HG03439 (cell line): ENCODE data around the gene PTOV1.
A peak's percentile ranks its signal among the peaks of the same experiment; 100 is the strongest.

Experiments used
- ATAC-seq: cut with Tn5 transposase; IDR thresholded peaks from one replicate; pipeline ENCODE4 v1.9.1; 2021; ENCODE audit warnings: mild to moderate bottlenecking, moderate library complexity; ENCODE audit not compliant: unreplicated experiment

Gene PTOV1

GRCh38 chr19:49857838-49858087 is 6.8 kb downstream of the PTOV1 start:
- ATAC-seq: no peak

- no peak for ATAC-seq
Measured at GRCh38 chr19:49858088-49858985, 7.4 kb downstream of the PTOV1 start.

- ATAC-seq: no peak
Measured at GRCh38 chr19:49859682-49860335, 8.8 kb downstream of the PTOV1 start.

GRCh38 chr19:49860336-49861102 is 9.6 kb downstream of the PTOV1 start:
- no peak for ATAC-seq

GRCh38 chr19:49861107-49861506 is 10.1 kb downstream of the PTOV1 start:
- no peak for ATAC-seq

DNA sequence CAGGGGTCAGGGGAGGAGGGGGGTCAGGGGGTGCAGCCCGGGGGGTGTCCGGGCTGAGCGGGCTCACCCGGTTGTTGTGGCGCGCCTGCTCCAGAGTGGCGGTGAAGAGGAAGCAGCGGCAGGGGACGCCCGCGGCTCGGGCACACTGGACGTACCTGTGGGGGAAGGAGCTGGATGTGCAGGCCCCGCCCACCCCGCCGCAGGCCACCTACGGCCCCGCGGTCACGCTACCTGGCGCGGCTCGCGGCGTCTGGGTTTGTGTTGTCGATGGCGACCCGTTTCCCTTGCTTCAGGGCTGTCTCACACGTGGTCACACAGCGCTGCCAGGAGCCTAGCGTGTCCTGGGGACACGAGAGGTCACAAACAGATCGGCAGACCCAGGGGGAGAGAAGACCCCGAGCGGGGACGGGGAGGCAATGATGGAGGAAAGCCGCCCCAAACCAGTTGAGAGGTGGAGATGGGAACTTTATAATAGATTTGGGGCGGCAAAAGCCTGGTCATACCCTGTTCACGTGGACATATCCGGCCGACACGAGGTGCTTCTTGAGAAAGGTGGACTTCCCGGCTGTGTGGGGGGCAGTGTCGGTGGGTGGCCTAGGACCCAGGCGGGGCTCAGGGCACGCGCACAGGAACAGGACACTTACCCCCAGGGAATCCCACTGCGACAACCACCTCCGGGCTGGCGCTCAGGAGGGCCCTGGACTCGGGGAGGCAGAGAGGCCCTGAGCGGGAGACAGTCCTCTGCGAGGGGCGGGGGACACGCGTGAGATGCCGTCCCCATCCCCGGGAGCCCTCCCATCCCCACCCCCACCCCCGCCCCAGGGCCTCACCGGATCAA is 10.8 kb downstream of the PTOV1 start:
- ATAC-seq: no peak

DNA sequence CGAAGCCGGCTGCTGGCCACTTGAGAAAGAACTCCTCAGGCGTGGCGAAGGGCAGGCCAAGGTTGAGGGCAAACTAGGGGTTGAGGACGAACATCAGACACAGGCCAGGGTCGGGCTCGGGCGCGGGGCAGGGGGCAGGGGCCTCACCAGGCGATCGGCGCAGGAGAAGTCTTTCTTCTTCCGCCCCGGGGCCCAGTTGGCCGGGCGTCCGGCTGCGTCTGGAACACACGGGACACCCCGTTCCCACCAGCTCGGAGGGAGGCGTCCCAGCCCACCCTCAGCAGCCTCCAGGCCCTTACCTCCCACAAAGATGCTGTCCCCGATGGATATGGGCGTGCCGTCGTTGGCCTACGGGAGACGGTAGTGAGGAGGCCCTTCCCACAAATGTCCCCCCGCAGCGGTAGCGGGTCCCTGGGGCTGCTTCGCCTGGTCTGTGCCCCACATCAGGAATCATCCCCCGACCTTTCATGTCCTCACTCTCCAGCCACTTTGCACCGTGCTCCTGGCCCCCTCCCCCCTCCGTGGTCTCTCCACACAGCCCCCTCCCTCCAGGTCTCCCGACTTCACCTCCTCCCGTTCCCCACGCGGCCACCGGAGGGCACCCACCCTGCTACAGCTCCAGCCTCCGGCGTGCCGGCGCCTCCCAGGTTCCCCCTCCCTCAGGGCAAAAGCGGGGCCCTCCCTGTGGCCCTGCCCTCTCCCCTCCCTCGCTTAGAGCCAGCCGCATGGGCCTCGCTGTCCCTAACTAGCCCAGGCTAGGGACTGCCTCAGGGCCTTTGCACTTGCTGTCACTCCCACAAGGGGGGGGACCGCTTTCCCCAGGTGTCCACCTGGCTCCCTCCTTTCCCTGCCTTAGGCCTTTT is 11.7 kb downstream of the PTOV1 start:
- no peak for ATAC-seq

DNA sequence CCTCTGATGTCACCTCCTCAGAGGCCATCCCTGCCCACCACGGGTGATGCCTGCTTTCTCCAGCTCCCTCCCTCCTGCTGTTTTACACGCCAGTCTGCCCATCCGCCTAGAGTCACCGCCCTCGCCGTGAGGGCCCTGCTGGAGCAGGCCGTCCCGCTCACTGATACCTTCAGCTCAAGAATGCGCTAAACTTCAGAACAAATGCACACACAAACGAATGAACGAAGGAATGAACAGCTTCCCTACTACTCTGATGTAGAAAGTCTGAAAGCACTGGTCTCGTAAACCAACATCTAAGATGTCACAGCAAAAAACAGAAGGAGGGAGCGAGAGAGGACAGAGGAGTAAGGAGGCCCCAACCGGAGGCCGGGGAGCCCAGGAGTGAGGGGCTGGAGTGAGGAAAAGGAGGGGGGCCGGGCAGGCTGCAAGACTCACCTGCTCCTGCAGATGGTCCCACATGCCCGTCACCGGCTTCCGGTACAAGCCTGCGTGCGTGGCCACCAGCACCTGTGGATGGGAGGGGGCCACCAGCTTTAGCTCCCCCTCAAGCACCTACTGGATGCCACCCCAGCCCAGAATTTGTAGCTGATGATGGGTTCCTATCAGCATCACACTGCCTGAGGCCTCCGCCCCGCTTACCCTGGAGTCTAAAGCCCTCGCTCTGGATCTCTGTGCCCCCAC is 12.4 kb downstream of the PTOV1 start:
- no peak for ATAC-seq

- no peak for ATAC-seq
Measured at GRCh38 chr19:49863935-49864320, 13.0 kb downstream of the PTOV1 start.

GRCh38 chr19:49864890-49865289 is 13.9 kb downstream of the PTOV1 start:
- ATAC-seq: no peak

DNA sequence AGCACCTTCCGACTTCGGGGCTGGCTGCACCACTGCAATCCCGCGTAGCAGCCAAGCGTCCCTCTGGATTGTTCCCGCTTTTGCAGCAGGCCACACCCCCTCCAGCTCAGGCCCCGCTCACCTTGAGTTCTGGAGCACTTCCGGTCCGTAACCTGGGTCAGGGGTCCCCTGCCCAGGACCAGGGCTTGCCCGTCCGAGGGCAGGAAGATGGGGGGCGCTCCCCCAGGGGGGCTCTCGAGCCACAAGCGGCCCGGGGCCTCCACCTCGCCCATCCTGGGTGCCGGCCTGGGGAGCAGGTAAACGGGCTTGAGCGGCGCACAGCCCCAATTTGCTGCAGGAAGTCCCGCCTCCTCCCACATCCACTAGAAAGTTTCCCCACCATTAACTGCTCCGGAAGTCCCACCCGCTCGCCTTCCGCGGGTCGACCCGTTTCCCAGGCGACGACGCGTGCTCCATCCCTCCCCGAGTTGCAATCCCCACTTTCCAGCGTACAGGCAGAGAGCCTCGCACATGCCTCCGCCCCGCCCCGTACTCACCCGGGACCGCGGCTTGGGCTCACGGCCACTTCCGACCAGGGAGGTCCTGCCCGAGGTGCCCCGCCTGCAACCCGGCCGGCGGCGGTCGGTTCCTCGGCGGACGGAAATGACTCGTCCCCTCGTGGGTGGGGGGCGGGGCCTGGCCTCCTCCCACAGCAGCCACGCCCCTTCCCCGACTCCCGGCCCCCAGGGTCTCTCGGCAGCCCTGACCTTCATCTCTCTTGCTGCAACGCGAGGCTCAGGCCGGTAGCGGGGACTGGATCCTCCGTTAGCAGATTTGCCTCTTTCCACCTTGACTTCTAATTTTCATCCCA is 16.2 kb downstream of the PTOV1 start, which contains the start of gene PNKP:
Gene PNKP, minus strand, starts transcription at position 644 of the 850 bp plus-strand sequence. Its CDS starts 372 bp downstream, at position 272.
- peak; percentile 41 for ATAC-seq

DNA sequence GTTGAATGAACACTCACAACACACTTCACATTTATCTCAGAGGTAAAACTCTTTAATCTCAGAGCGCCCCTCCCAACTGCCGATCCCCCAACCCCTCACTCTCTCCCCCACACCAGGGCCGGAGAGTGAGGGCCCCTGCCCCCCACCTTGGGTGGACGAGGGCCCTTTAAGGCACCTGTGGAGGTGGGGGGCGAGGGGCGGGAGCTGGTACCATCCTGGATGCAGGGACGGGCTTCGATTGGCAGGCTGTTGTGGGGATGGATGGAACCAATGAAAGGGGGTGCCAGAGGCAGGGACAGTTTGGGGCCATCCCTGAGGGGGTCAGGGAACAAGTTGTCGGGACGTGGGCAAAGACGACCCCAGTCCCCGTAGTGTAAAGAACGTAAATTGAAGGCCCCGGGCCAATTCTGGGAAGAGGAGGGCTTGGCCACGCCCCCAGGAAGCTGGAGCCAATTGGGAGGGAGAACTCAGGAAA is 18.1 kb downstream of the PTOV1 start:
- ATAC-seq: no peak

- ATAC-seq: peak; percentile 64
Measured at GRCh38 chr19:49869484-49870308, 18.7 kb downstream of the PTOV1 start.

GRCh38 chr19:49870309-49870901 is 19.4 kb downstream of the PTOV1 start:
- no peak for ATAC-seq

DNA sequence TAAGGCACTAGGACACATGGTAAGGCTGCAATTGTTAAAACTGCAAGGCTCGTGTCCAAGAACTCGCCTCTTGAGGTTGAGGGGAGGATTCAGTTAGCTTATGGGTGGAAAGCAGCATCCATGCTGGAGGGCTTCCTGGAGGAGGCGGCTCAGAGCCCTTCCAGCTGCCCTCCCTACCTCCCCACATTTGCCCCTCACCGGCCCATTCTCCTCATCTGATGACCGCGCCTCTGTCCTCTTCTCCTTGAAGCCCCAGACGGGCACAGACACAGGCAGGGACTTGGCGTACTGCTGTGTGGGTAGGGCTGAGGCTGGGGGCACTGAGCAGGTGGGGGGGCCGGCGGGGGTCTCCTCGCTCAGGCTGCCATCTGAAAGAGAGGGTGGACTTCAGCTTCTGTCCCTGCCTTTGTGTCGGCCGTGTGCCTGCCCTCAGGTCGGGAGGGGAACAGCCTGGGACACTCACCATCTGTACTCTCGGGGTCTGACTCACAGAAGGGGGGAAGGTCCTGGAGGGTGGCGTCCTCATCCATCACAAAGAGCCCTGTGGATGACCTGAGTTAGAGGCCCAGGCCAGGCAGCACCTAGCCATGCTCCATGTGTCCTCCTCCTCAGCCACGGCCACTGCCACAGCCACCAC is 20.5 kb downstream of the PTOV1 start:
- ATAC-seq: no peak
